ENCODE measurements around the gene PIK3IP1.

Gene PIK3IP1

GRCh38 chr22:31277741-31278140 lies 14.5 kb downstream of the PIK3IP1 start:
- Histone ChIP-seq H3K27me3 (ENCODE audit: control insufficient read depth in 1 of 2, insufficient read depth in 2 of 2, low read length in 2 of 2) (no peaks in the 10 kb centered on the region), H3K9ac (ENCODE audit: low read length in 2 of 2) (no peak overlapping the region), H3K4me1 (ENCODE audit: control insufficient read depth, insufficient read depth, low read length) (peaks cover 5% of the 10 kb centered on the region), H3K27ac (ENCODE audit: low read length) (no peak overlapping the region), H3K36me3 (ENCODE audit: control insufficient read depth in 2 of 2, insufficient read depth in 2 of 2, low read length in 2 of 2) (peaks cover 22 to 51% of the 10 kb centered on the region in 2 donors), H3K9me3 (ENCODE audit: control insufficient read depth in 2 of 2, low read length in 2 of 2) (no peaks in the 10 kb centered on the region), H3K4me3 (ENCODE audit: low read length in 2 of 2) (no peak overlapping the region)

DNA sequence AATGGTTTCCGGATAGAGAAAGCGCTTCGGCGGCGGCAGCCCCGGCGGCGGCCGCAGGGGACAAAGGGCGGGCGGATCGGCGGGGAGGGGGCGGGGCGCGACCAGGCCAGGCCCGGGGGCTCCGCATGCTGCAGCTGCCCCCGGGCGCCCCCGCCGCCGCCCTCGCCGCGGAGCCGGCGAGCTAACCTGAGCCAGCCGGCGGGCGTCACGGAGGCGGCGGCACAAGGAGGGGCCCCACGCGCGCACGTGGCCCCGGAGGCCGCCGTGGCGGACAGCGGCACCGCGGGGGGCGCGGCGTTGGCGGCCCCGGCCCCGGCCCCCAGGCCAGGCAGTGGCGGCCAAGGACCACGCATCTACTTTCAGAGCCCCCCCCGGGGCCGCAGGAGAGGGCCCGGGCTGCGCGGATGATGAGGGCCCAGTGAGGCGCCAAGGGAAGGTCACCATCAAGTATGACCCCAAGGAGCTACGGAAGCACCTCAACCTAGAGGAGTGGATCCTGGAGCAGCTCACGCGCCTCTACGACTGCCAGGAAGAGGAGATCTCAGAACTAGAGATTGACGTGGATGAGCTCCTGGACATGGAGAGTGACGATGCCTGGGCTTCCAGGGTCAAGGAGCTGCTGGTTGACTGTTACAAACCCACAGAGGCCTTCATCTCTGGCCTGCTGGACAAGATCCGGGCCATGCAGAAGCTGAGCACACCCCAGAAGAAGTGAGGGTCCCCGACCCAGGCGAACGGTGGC lies 15.7 kb downstream of the PIK3IP1 start:
- H3K9ac ChIP-seq (ENCODE audit: low read length in 2 of 2): no peak overlapping the region
- peaks cover 15 to 47% of the 10 kb centered on the region in 2 donors for H3K36me3 ChIP-seq (ENCODE audit: control insufficient read depth in 2 of 2, insufficient read depth in 2 of 2, low read length in 2 of 2)
- H3K4me3 ChIP-seq (ENCODE audit: low read length in 2 of 2): no peak overlapping the region
- H3K27me3 ChIP-seq (ENCODE audit: control insufficient read depth in 1 of 2, insufficient read depth in 2 of 2, low read length in 2 of 2): no peaks in the 10 kb centered on the region
- H3K4me1 ChIP-seq (ENCODE audit: control insufficient read depth, insufficient read depth, low read length): peaks cover 8% of the 10 kb centered on the region
- H3K9me3 ChIP-seq (ENCODE audit: control insufficient read depth in 2 of 2, low read length in 2 of 2): no peaks in the 10 kb centered on the region
- H3K27ac ChIP-seq (ENCODE audit: low read length): no peak overlapping the region

GRCh38 chr22:31275576-31275975 lies 16.7 kb downstream of the PIK3IP1 start:
- H3K9me3 ChIP-seq (ENCODE audit: control insufficient read depth in 2 of 2, low read length in 2 of 2): no peaks in the 10 kb centered on the region
- H3K27ac ChIP-seq (ENCODE audit: low read length): no peak overlapping the region
- H3K9ac ChIP-seq (ENCODE audit: low read length in 2 of 2): no peak overlapping the region
- no peaks in the 10 kb centered on the region for H3K27me3 ChIP-seq (ENCODE audit: control insufficient read depth in 1 of 2, insufficient read depth in 2 of 2, low read length in 2 of 2)
- peaks cover 8% of the 10 kb centered on the region for H3K4me1 ChIP-seq (ENCODE audit: control insufficient read depth, insufficient read depth, low read length)
- no peak overlapping the region for H3K4me3 ChIP-seq (ENCODE audit: low read length in 2 of 2)
- peaks cover 15 to 45% of the 10 kb centered on the region in 2 donors for H3K36me3 ChIP-seq (ENCODE audit: control insufficient read depth in 2 of 2, insufficient read depth in 2 of 2, low read length in 2 of 2)

DNA sequence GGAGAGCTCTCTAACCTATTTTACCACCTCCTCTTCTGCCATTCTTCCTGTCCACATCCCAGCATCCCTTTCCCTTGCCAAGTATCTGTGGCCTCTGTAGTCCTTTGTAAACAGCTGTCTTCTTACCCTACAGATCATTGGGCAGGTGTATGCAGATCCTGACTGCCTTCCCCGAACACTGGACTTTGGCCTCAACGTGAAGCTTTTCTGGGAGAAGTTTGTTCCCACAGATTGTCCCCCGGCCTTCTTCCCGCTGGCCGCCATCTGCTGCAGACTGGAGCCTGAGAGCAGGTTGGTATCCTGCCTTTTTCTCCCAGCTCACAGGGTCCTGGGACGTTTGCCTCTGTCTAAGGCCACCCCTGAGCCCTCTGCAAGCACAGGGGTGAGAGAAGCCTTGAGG lies 17.3 kb downstream of the PIK3IP1 start:
- H3K9ac ChIP-seq (ENCODE audit: low read length in 2 of 2): no peak overlapping the region
- H3K36me3 ChIP-seq (ENCODE audit: control insufficient read depth in 2 of 2, insufficient read depth in 2 of 2, low read length in 2 of 2): peaks cover 15 to 43% of the 10 kb centered on the region in 2 donors
- H3K27ac ChIP-seq (ENCODE audit: low read length): no peak overlapping the region
- peaks cover 7% of the 10 kb centered on the region for H3K4me1 ChIP-seq (ENCODE audit: control insufficient read depth, insufficient read depth, low read length)
- no peaks in the 10 kb centered on the region for H3K9me3 ChIP-seq (ENCODE audit: control insufficient read depth in 2 of 2, low read length in 2 of 2)
- no peak overlapping the region for H3K4me3 ChIP-seq (ENCODE audit: low read length in 2 of 2)
- no peaks in the 10 kb centered on the region for H3K27me3 ChIP-seq (ENCODE audit: control insufficient read depth in 1 of 2, insufficient read depth in 2 of 2, low read length in 2 of 2)

- Histone ChIP-seq H3K9me3 (ENCODE audit: control insufficient read depth in 2 of 2, low read length in 2 of 2) (no peaks in the 10 kb centered on the region), H3K4me1 (ENCODE audit: control insufficient read depth, insufficient read depth, low read length) (peaks cover 6% of the 10 kb centered on the region), H3K9ac (ENCODE audit: low read length in 2 of 2) (no peak overlapping the region), H3K4me3 (ENCODE audit: low read length in 2 of 2) (no peak overlapping the region), H3K27me3 (ENCODE audit: control insufficient read depth in 1 of 2, insufficient read depth in 2 of 2, low read length in 2 of 2) (no peaks in the 10 kb centered on the region), H3K36me3 (ENCODE audit: control insufficient read depth in 2 of 2, insufficient read depth in 2 of 2, low read length in 2 of 2) (peaks cover 12 to 40% of the 10 kb centered on the region in 2 donors), H3K27ac (ENCODE audit: low read length) (no peak overlapping the region)
These were observed 18.3 kb downstream of the PIK3IP1 start for GRCh38 chr22:31274017-31274416.

GRCh38 chr22:31272522-31273446 lies 19.5 kb downstream of the PIK3IP1 start:
- Histone ChIP-seq H3K27me3 (ENCODE audit: control insufficient read depth in 1 of 2, insufficient read depth in 2 of 2, low read length in 2 of 2) (no peaks in the 10 kb centered on the region), H3K9me3 (ENCODE audit: control insufficient read depth in 2 of 2, low read length in 2 of 2) (no peaks in the 10 kb centered on the region), H3K4me1 (ENCODE audit: control insufficient read depth, insufficient read depth, low read length) (peaks cover 6% of the 10 kb centered on the region), H3K4me3 (ENCODE audit: low read length in 2 of 2) (no peak overlapping the region), H3K9ac (ENCODE audit: low read length in 2 of 2) (no peak overlapping the region), H3K36me3 (ENCODE audit: control insufficient read depth in 2 of 2, insufficient read depth in 2 of 2, low read length in 2 of 2) (peaks cover 12 to 46% of the 10 kb centered on the region in 2 donors), H3K27ac (ENCODE audit: low read length) (no peak overlapping the region)

DNA sequence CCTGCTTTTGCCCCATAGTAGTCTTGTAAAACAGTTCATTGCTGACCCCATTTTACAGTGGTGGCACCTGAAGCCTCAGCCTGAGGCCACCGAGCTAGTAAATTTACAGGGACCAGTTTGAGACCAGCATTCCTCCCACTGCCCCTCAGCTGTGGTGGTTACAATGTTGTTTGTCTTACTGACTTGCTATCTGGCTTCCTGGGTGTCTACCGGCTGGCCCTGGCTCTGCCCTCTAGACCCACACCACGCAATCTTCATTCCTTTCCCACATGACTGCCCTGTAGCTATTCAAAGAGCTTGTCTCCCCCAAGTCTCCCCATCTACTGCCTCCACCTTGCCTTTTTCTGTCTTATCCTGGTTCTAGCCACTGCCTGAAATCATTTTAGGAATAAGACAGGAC lies 20.8 kb downstream of the PIK3IP1 start:
- Histone ChIP-seq H3K9ac (ENCODE audit: low read length in 2 of 2) (no peak overlapping the region), H3K4me1 (ENCODE audit: control insufficient read depth, insufficient read depth, low read length) (peaks cover 6% of the 10 kb centered on the region), H3K27me3 (ENCODE audit: control insufficient read depth in 1 of 2, insufficient read depth in 2 of 2, low read length in 2 of 2) (no peaks in the 10 kb centered on the region), H3K36me3 (ENCODE audit: control insufficient read depth in 2 of 2, insufficient read depth in 2 of 2, low read length in 2 of 2) (peaks cover 21 to 55% of the 10 kb centered on the region in 2 donors), H3K9me3 (ENCODE audit: control insufficient read depth in 2 of 2, low read length in 2 of 2) (no peaks in the 10 kb centered on the region), H3K27ac (ENCODE audit: low read length) (no peak overlapping the region), H3K4me3 (ENCODE audit: low read length in 2 of 2) (no peak overlapping the region)

- Histone ChIP-seq H3K4me3 (ENCODE audit: low read length in 2 of 2) (no peak overlapping the region), H3K9ac (ENCODE audit: low read length in 2 of 2) (no peak overlapping the region), H3K4me1 (ENCODE audit: control insufficient read depth, insufficient read depth, low read length) (peaks cover 6% of the 10 kb centered on the region), H3K27ac (ENCODE audit: low read length) (no peak overlapping the region), H3K27me3 (ENCODE audit: control insufficient read depth in 1 of 2, insufficient read depth in 2 of 2, low read length in 2 of 2) (no peaks in the 10 kb centered on the region), H3K9me3 (ENCODE audit: control insufficient read depth in 2 of 2, low read length in 2 of 2) (no peaks in the 10 kb centered on the region), H3K36me3 (ENCODE audit: control insufficient read depth in 2 of 2, insufficient read depth in 2 of 2, low read length in 2 of 2) (peaks cover 25 to 57% of the 10 kb centered on the region in 2 donors)
These were observed 21.3 kb downstream of the PIK3IP1 start for GRCh38 chr22:31271026-31271425.

DNA sequence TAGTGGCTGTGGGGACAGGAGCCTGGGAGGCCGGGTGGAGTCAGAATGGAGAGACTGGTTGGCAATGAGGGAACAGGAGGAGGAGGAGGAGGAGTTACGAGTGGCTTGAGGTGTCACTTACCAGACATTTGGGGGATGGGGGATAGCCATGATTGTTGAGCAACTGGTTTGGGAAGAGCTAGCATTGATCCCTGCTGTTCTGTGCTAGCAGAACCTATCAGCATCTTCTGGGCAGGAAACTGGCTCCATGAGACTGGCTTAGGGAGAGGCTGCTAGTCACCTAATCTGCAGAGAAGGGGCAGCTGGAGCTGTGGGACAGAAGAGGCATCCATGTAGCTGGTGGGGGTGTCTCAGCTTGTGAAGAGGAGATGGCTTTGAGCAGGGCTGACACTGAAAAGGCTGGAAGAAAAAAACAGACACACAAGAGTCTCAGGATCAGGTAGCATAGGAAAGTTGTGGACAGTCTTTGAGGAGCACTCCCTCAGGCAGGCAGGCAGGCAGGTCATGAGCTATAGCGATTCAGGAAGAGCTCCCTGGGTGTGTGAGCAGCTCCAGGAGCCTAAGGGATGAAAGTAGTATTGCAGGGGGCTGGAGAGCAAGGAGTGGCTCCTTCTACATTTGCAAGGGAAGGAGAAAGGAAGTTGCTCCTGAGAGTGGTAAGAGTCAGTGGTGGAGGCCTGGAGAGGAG lies 22.3 kb downstream of the PIK3IP1 start:
- no peak overlapping the region for H3K9ac ChIP-seq (ENCODE audit: low read length in 2 of 2)
- H3K9me3 ChIP-seq (ENCODE audit: control insufficient read depth in 2 of 2, low read length in 2 of 2): no peaks in the 10 kb centered on the region
- peaks cover 24 to 56% of the 10 kb centered on the region in 2 donors for H3K36me3 ChIP-seq (ENCODE audit: control insufficient read depth in 2 of 2, insufficient read depth in 2 of 2, low read length in 2 of 2)
- no peak overlapping the region for H3K27ac ChIP-seq (ENCODE audit: low read length)
- H3K4me3 ChIP-seq (ENCODE audit: low read length in 2 of 2): no peak overlapping the region
- no peaks in the 10 kb centered on the region for H3K27me3 ChIP-seq (ENCODE audit: control insufficient read depth in 1 of 2, insufficient read depth in 2 of 2, low read length in 2 of 2)
- H3K4me1 ChIP-seq (ENCODE audit: control insufficient read depth, insufficient read depth, low read length): peaks cover 6% of the 10 kb centered on the region

DNA sequence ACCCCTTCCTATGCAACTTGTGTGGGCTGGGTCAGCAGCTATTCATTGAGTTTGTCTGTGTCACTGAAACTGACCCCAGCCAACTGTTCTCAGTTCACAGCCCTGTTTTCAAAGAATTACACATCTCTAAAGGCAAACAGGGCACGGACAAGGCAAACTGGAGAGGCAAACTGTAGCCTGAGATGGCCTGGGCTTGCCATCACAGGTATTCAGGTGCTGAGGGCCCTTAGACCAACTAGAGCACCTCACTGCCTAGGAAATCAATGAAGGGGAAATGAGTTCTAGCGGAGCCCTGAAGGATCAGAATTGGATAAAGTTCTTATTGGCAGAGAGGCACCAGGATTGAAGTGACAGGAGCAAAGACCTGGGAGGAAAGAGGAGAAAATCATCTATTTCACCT lies 24.0 kb downstream of the PIK3IP1 start:
- Histone ChIP-seq H3K9me3 (ENCODE audit: control insufficient read depth in 2 of 2, low read length in 2 of 2) (no peaks in the 10 kb centered on the region), H3K36me3 (ENCODE audit: control insufficient read depth in 2 of 2, insufficient read depth in 2 of 2, low read length in 2 of 2) (peaks cover 19 to 50% of the 10 kb centered on the region in 2 donors), H3K27me3 (ENCODE audit: control insufficient read depth in 1 of 2, insufficient read depth in 2 of 2, low read length in 2 of 2) (no peaks in the 10 kb centered on the region), H3K27ac (ENCODE audit: low read length) (no peak overlapping the region), H3K4me3 (ENCODE audit: low read length in 2 of 2) (no peak overlapping the region), H3K9ac (ENCODE audit: low read length in 2 of 2) (no peak overlapping the region), H3K4me1 (ENCODE audit: control insufficient read depth, insufficient read depth, low read length) (peaks cover 6% of the 10 kb centered on the region)

Measured in stomach smooth muscle (tissue), 2 donors.